Measurements from ENCODE around the gene BLOC1S1. TPM values are rescaled to one million over a fixed set of nuclear protein-coding genes. Genes with fewer than 3 reads are reported as not detected.
A peak's percentile ranks its signal among the peaks of the same experiment; 100 is the strongest.

BLOC1S1 gene
- total and polyA plus RNA-seq, 10 of the 15 experiments (the other 5 are each of a cell fraction or from before 2014, with no cell fraction given): 126 to 285 (median 166) TPM

GRCh38 chr12:55738123-55739024 is 22.5 kb downstream of the BLOC1S1 start (continued):
- TF ChIP-seq, protein P1, sequence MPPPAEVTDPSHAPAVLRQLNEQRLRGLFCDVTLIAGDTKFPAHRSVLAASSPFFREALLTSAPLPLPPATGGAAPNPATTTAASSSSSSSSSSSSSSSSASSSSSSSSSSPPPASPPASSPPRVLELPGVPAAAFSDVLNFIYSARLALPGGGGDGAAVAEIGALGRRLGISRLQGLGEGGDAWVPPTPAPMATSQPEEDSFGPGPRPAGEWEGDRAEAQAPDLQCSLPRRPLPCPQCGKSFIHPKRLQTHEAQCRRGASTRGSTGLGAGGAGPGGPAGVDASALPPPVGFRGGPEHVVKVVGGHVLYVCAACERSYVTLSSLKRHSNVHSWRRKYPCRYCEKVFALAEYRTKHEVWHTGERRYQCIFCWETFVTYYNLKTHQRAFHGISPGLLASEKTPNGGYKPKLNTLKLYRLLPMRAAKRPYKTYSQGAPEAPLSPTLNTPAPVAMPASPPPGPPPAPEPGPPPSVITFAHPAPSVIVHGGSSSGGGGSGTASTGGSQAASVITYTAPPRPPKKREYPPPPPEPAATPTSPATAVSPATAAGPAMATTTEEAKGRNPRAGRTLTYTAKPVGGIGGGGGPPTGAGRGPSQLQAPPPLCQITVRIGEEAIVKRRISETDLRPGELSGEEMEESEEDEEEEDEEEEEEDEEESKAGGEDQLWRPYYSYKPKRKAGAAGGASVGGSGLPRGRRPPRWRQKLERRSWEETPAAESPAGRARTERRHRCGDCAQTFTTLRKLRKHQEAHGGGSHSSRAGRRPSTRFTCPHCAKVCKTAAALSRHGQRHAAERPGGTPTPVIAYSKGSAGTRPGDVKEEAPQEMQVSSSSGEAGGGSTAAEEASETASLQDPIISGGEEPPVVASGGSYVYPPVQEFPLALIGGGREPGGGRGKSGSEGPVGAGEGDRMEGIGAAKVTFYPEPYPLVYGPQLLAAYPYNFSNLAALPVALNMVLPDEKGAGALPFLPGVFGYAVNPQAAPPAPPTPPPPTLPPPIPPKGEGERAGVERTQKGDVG (CRISPR knock-in tag; IDR thresholded peaks at IDR 0.05): no peak
- TF ChIP-seq GABPA (IDR thresholded peaks at IDR 0.05; ENCODE audit: low read depth) (no peak), BACH1 (IDR thresholded peaks at IDR 0.05; ENCODE audit: borderline replicate concordance) (0 out of 2 replicates have a peak, but pooled peaks have one; percentile 17), FOXM1 (IDR thresholded peaks at IDR 0.05; ENCODE audit: low read depth, low read length) (no peak), JUNB (IDR thresholded peaks at IDR 0.05) (no peak), HDAC2 (IDR thresholded peaks at IDR 0.05) (no peak), SRF (IDR thresholded peaks at IDR 0.05; ENCODE audit: low read depth in 2 of 2, low read length in 2 of 2) (no peak), CREM (IDR thresholded peaks at IDR 0.05; ENCODE audit: low read depth) (no peak), EP300 (IDR thresholded peaks at IDR 0.05; ENCODE audit: borderline replicate concordance in 1 of 2, control insufficient read depth in 1 of 2, low read depth in 2 of 2, low read length in 2 of 2) (no peak), RAD51 (IDR thresholded peaks at IDR 0.05) (peak; percentile 66), PAX5 (IDR thresholded peaks at IDR 0.05; ENCODE audit: borderline replicate concordance, low read depth, low read length) (no peak), SIX5 (IDR thresholded peaks at IDR 0.05; ENCODE audit: low read depth, low read length, severe bottlenecking) (no peak), KDM1A (IDR thresholded peaks at IDR 0.05; ENCODE audit: borderline replicate concordance) (no peak), SMC3 (IDR thresholded peaks at IDR 0.05; ENCODE audit: borderline replicate concordance, low read length) (peak; percentile 78), EGR1 (IDR thresholded peaks at IDR 0.05; ENCODE audit: borderline replicate concordance in 1 of 2, low read depth in 2 of 2, low read length in 2 of 2) (peak in 1 of 2 experiments; percentile 10; a peak in 1 of 3 replicates), JUND (IDR thresholded peaks at IDR 0.05; ENCODE audit: low read depth, low read length) (no peak), PKNOX1 (IDR thresholded peaks at IDR 0.05) (peak; percentile 96)
- TF ChIP-seq, protein P2, sequence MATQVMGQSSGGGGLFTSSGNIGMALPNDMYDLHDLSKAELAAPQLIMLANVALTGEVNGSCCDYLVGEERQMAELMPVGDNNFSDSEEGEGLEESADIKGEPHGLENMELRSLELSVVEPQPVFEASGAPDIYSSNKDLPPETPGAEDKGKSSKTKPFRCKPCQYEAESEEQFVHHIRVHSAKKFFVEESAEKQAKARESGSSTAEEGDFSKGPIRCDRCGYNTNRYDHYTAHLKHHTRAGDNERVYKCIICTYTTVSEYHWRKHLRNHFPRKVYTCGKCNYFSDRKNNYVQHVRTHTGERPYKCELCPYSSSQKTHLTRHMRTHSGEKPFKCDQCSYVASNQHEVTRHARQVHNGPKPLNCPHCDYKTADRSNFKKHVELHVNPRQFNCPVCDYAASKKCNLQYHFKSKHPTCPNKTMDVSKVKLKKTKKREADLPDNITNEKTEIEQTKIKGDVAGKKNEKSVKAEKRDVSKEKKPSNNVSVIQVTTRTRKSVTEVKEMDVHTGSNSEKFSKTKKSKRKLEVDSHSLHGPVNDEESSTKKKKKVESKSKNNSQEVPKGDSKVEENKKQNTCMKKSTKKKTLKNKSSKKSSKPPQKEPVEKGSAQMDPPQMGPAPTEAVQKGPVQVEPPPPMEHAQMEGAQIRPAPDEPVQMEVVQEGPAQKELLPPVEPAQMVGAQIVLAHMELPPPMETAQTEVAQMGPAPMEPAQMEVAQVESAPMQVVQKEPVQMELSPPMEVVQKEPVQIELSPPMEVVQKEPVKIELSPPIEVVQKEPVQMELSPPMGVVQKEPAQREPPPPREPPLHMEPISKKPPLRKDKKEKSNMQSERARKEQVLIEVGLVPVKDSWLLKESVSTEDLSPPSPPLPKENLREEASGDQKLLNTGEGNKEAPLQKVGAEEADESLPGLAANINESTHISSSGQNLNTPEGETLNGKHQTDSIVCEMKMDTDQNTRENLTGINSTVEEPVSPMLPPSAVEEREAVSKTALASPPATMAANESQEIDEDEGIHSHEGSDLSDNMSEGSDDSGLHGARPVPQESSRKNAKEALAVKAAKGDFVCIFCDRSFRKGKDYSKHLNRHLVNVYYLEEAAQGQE (IDR thresholded peaks at IDR 0.05; ENCODE audit: low read depth, low read length): no peak
- TF ChIP-seq, protein P3, sequence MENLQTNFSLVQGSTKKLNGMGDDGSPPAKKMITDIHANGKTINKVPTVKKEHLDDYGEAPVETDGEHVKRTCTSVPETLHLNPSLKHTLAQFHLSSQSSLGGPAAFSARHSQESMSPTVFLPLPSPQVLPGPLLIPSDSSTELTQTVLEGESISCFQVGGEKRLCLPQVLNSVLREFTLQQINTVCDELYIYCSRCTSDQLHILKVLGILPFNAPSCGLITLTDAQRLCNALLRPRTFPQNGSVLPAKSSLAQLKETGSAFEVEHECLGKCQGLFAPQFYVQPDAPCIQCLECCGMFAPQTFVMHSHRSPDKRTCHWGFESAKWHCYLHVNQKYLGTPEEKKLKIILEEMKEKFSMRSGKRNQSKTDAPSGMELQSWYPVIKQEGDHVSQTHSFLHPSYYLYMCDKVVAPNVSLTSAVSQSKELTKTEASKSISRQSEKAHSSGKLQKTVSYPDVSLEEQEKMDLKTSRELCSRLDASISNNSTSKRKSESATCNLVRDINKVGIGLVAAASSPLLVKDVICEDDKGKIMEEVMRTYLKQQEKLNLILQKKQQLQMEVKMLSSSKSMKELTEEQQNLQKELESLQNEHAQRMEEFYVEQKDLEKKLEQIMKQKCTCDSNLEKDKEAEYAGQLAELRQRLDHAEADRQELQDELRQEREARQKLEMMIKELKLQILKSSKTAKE (IDR thresholded peaks at IDR 0.05; ENCODE audit: low read depth, poor library complexity, severe bottlenecking): peak; percentile 46

Data from GM12878 (cell line).